Fibroblast of skin of abdomen (primary cell): Measurements from ENCODE around the gene ZNF273.
"Not testable (repeated sequence)": the region's sequence is repeated elsewhere in the genome, so short reads cannot be mapped to it uniquely, and the experiment has no call there.

ENCODE experiments used
- DNase-seq: peaks from one replicate; pipeline ENCODE4 v3.0.0-alpha.2; 2013

Gene ZNF273

DNA sequence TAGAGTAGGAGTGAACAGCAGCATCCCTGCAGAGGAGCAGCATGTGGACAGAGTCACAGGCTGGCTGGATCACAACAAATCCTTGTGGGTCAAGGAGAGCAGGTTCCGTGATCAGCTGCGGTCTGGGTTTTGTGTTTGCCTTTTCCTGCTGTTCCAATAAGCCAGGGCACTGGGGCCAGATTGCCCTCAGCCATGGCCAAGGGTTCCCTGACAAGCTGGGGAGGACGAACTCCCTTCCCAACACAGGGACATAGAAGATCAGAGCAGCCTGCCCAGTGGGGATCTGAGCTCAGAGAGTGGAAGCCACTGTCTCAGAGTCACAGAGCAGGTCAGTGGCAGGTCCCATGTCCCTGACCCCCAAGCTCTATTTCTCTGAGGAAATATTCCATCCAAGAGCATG, 12.8 kb upstream of the ZNF273 start:
- not testable (repeated sequence) for DNase-seq

DNA sequence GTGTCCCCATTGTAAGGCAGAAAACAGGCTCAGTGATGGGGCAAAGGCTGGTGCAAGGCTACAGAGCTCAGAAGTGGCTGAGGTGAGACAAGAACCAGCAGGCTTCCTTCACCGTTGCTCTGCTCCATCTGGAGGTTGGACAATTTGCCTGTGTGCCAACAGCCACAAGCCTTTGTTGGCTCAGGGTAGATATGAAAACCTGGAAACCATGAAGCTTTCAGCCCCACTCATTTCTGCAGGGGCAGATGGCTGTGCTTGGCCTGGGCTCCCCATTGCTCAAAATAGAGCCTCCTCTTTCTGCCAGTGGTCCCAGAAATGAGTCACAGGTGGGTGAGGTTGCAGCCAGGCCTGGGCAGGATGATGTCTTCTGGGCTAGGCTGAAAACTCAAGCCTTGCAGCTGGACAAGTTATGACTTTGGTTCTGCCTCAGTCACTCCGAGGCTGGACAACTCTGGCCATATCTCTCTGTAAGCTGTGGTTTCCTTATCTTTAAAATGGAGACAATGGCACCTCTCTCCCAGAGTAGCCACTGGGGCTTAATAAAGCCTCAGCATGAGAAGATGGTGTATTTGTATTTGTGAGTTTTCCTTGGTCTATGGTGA, 12.2 kb upstream of the ZNF273 start:
- DNase-seq: no peak

GRCh38 chr7:64891363-64892081, 11.6 kb upstream of the ZNF273 start:
- DNase-seq: not testable (repeated sequence)

- no peak for DNase-seq
Observed at GRCh38 chr7:64892116-64892515, 11.0 kb upstream of the ZNF273 start.

GRCh38 chr7:64892666-64893309, 10.3 kb upstream of the ZNF273 start:
- DNase-seq: no peak

DNA sequence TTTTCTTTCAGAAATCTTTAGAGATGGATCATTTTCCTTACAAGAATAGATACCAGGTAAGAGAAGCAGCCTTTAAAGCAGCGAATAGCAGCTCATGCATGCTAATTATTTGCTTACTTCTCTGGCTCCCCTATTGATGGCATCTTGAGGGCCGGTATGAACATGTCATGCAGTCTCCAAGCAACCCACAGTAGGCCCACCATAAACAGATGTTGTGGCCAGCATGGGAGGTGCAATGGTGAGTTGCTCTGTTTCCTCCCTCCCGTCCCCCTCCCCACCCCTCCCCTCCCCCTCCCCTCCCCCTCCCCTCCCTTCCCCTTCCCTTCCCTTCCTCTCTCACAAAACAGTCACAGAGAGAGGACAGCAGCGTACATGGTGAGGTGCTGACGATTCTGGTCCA, 9.7 kb upstream of the ZNF273 start:
- no peak for DNase-seq

GRCh38 chr7:64902461-64902805, 640 bp upstream of the ZNF273 start:
- not testable (repeated sequence) for DNase-seq

GRCh38 chr7:64904008-64904407, 935 bp downstream of the ZNF273 start:
- DNase-seq: no peak

GRCh38 chr7:64905133-64905532, 2.1 kb downstream of the ZNF273 start:
- DNase-seq: no peak

DNA sequence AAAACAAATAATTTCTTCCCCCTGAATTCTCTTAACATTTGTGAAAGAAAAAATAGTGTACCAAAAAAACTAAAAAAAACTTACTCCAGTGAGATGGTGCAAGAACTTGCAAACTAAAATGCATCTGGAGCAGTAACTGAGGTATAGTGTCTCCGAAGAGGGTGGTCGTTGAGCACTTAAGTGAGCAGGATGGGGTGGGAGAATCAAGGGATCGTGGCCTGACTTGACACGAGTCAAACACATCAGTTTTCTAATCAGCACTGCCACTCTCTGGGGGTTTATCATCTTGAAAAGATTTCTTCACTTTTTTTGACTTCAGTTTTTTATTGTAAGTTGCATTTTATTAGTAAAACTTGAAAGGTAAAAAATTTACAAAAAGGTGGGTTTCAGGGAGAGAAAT, 2.5 kb downstream of the ZNF273 start:
- DNase-seq: no peak

DNA sequence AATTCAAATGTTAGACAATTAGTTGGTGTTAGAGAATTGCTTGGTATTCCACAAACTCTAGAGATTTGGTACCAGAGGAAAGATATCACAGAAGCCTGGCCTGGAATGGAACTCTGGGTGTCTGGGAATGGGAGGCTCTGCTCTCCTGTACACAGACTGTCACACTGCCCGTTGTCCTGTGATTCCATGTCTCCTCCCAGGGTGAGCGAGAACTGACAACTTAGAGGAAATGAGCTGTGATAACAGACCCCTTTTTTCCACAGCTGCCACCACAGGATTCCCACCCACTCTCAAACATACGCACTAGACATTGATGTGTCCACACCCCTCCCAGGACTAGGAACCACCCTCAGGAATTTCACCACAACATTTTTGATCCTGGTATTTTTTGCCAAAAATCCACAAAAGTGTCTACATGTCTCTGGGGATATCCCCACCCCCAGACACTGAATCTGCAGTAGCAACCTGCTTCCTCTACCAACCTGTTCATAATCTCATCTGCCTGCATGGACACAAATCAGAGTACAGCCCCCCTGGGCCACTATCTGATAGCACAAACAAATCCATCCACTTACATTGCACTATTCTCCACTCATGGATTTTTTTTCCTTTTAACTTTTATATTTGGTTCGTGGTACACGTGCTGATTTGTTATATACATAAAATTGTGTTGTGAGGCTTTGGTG, 4.7 kb downstream of the ZNF273 start:
- no peak for DNase-seq

DNA sequence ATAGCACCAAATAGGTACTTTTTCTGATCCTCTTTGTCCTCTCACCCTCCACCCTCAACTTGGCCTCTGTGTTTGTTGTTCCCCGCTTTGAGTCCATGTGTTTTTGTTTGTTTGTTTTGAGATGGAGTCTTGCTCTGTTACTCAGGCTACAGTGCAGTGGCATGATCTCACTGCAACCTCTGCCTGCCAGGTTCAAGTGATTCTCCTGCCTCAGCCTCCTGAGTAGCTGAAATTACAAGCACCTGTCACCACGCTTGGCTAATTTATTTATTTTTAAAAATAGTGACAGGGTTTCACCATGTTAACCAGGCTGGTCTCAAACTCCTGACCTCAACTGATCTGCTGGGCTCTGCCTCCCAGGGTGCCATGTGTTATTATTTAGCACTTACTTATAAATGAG, 5.3 kb downstream of the ZNF273 start:
- no peak for DNase-seq

DNA sequence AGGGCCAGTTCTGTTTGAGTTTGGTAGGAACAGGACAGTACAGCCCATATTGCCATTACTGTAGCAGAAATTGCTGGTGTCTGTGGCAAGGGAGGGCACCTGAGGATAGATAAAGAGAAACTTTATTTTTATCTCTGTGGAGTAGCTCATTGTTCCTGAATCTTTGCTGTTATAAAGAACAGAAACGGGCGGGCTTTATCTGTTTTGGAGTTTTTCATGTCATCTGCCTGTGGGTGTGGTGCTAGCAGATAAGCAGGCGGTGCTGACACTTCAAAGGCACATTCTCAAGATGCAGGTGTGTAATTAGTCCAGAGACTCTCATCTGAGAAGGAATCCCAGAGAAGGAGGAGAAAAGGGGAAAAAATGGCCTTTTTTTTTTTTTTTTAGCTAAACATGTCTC, 11.5 kb downstream of the ZNF273 start:
- DNase-seq: no peak

GRCh38 chr7:64915301-64915700, 12.2 kb downstream of the ZNF273 start:
- not testable (repeated sequence) for DNase-seq

DNA sequence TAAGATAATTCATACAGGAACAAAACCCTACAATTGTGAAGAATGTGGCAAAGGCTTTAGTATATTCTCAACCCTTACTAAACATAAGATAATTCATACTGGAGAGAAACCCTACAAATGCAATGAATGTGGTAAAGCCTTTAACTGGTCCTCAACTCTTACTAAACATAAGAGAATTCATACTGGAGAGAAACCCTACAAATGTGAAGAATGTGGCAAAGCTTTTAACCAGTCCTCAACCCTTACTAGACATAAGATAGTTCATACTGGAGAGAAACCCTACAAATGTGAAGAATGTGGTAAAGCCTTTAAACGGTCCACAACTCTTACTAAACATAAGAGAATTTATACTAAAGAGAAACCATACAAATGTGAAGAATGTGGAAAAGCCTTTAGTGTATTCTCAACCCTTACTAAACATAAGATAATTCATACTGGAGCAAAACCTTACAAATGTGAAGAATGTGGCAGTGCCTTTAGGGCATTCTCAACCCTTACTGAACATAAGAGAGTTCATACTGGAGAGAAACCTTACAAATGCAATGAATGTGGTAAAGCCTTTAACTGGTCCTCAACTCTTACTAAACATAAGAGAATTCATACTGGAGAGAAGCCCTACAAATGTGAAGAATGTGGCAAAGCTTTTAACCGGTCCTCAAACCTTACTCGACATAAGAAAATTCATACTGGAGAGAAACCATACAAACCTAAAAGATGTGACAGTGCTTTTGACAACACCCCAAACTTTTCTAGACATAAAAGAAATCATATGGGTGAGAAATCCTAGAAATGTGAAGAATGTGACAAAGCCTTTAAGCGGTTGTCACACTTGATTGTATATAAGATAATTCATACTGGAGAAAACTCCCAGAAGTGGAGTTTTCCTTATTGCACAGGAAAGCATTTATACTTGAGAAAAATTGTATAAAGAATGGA, 25.4 kb downstream of the ZNF273 start:
- DNase-seq: not testable (repeated sequence)

GRCh38 chr7:64934478-64934877, 31.4 kb downstream of the ZNF273 start:
- DNase-seq: no peak

GRCh38 chr7:64938540-64938939, 35.5 kb downstream of the ZNF273 start:
- no peak for DNase-seq

- not testable (repeated sequence) for DNase-seq
Observed at GRCh38 chr7:64940021-64940420, 36.9 kb downstream of the ZNF273 start.

GRCh38 chr7:64944667-64945502, 41.8 kb downstream of the ZNF273 start:
- not testable (repeated sequence) for DNase-seq

GRCh38 chr7:64945503-64946175, 42.6 kb downstream of the ZNF273 start:
- DNase-seq: no peak

- no peak for DNase-seq
Observed at GRCh38 chr7:64946772-64947171, 43.7 kb downstream of the ZNF273 start.
